ENCODE results near the gene POSTN. TPM values are rescaled to one million over a fixed set of nuclear protein-coding genes. Genes with fewer than 3 reads are reported as not detected.

The POSTN gene
- polyA plus RNA-seq, 2 of the 4 experiments (the other 2 are of a cell fraction) = 0.04 TPM; not detected in 1

GRCh38 chr13:37586164-37586563 is 12.4 kb downstream of the POSTN start:
- TF ChIP-seq POLR2AphosphoS2 (conservative IDR thresholded peaks at IDR 0.05; ENCODE audit: low read length) = no peak
- no peak for TF ChIP-seq CHD4 (IDR thresholded peaks at IDR 0.05; ENCODE audit: borderline replicate concordance)
- no peak for TF ChIP-seq ESRRA (IDR thresholded peaks at IDR 0.05; ENCODE audit: borderline replicate concordance, low read length)
- no peak for TF ChIP-seq JUNB (IDR thresholded peaks at IDR 0.05)
- TF ChIP-seq NFE2L2 (conservative IDR thresholded peaks at IDR 0.05; ENCODE audit: low read length) = no peak
- TF ChIP-seq RARB (CRISPR knock-in tag; IDR thresholded peaks at IDR 0.05) = no peak
- no peak for TF ChIP-seq EHMT2 (IDR thresholded peaks at IDR 0.05; ENCODE audit: low read depth)
- TF ChIP-seq NR3C1 (IDR thresholded peaks at IDR 0.05) = no peak
- no peak for TF ChIP-seq MAZ (IDR thresholded peaks at IDR 0.05; ENCODE audit: borderline replicate concordance, low read depth, low read length)
- no peak for TF ChIP-seq MAX (IDR thresholded peaks at IDR 0.05)
- TF ChIP-seq HOXB5 (CRISPR knock-in tag; IDR thresholded peaks at IDR 0.05) = no peak
- TF ChIP-seq HES2 (IDR thresholded peaks at IDR 0.05) = no peak
- TF ChIP-seq CHD2 (IDR thresholded peaks at IDR 0.05; ENCODE audit: low read length, partially characterized antibody) = no peak
- TF ChIP-seq KDM5A (IDR thresholded peaks at IDR 0.05) = no peak
- TF ChIP-seq PHF8 (IDR thresholded peaks at IDR 0.05; ENCODE audit: borderline replicate concordance, low read depth) = no peak
- no peak for TF ChIP-seq CEBPB (IDR thresholded peaks at IDR 0.05)
- TF ChIP-seq SREBF2 (IDR thresholded peaks at IDR 0.05) = no peak
- no peak for TF ChIP-seq ELK1 (IDR thresholded peaks at IDR 0.05; ENCODE audit: low read depth, low read length)
- ChIA-PET POLR2A (no interaction called here), CTCF (no interaction called here)
- DNase-seq (ENCODE audit: low read depth in 1 of 2, low spot score in 1 of 2) (no peak), ATAC-seq (no peak), FAIRE-seq (no peak)
- H3K4me2 ChIP-seq = no peak overlapping the region
- no peaks in the 10 kb centered on the region for H3K9me3 ChIP-seq
- WGBS (ENCODE audit: missing lambda C conversion rate) = 41% methylated on average over 4 of the region's 4 CpGs
- no peak overlapping the region for H3K4me3 ChIP-seq
- no peaks in the 10 kb centered on the region for H3K4me1 ChIP-seq
- no peak overlapping the region for H3K27ac ChIP-seq

- Histone ChIP-seq H3K4me3 (no peak overlapping the region), H3K4me2 (no peak overlapping the region), H3K27ac (no peak overlapping the region), H3K4me1 (no peaks in the 10 kb centered on the region), H3K9me3 (no peaks in the 10 kb centered on the region)
- TF ChIP-seq ESRRA (IDR thresholded peaks at IDR 0.05; ENCODE audit: borderline replicate concordance, low read length) = no peak
- no peak for TF ChIP-seq HDAC2 (IDR thresholded peaks at IDR 0.05)
- TF ChIP-seq FOXS1 (CRISPR knock-in tag; IDR thresholded peaks at IDR 0.05) = no peak
- TF ChIP-seq TP53 (CRISPR knock-in tag; IDR thresholded peaks at IDR 0.05) = no peak
- no peak for TF ChIP-seq BCL3 (IDR thresholded peaks at IDR 0.05)
- no peak for TF ChIP-seq MAFK (IDR thresholded peaks at IDR 0.05; ENCODE audit: partially characterized antibody)
- no peak for TF ChIP-seq TFCP2L1 (CRISPR knock-in tag; IDR thresholded peaks at IDR 0.05)
- TF ChIP-seq POLR2AphosphoS2 (conservative IDR thresholded peaks at IDR 0.05; ENCODE audit: low read length) = no peak
- no peak for TF ChIP-seq KDM1A (IDR thresholded peaks at IDR 0.05; ENCODE audit: low read depth)
- TF ChIP-seq EHMT2 (IDR thresholded peaks at IDR 0.05; ENCODE audit: low read depth) = no peak
- TF ChIP-seq MAX (IDR thresholded peaks at IDR 0.05) = no peak
- ChIA-PET POLR2A (no interaction called here), CTCF (no interaction called here)
- no peak for DNase-seq (ENCODE audit: low read depth in 1 of 2, low spot score in 1 of 2)
- FAIRE-seq = no peak
- no peak for ATAC-seq
- 4% methylated on average over 1 of the region's 1 CpG for WGBS (ENCODE audit: missing lambda C conversion rate)
Measured at GRCh38 chr13:37585541-37585940, 13.0 kb downstream of the POSTN start.
